GM21717 (cell line): ENCODE data around the gene ALDH1B1.
"Not testable (repeated sequence)": the region's sequence is repeated elsewhere in the genome, so short reads cannot be mapped to it uniquely, and the experiment has no call there.

Source experiments
- ATAC-seq: cut with Tn5 transposase; IDR thresholded peaks from one replicate; pipeline ENCODE4 v1.9.1; 2021; ENCODE audit warnings: mild to moderate bottlenecking, moderate library complexity; ENCODE audit not compliant: unreplicated experiment

ALDH1B1 gene

GRCh38 chr9:38385896-38386295, 6.6 kb upstream of the ALDH1B1 start:
- ATAC-seq, result no peak

GRCh38 chr9:38386319-38386895, 6.1 kb upstream of the ALDH1B1 start:
- ATAC-seq, result no peak

GRCh38 chr9:38387066-38387465, 5.4 kb upstream of the ALDH1B1 start:
- ATAC-seq, result no peak

GRCh38 chr9:38387751-38388150, 4.8 kb upstream of the ALDH1B1 start:
- no peak for ATAC-seq

- no peak for ATAC-seq
Measured at GRCh38 chr9:38388283-38389223, 3.9 kb upstream of the ALDH1B1 start.

GRCh38 chr9:38389313-38389712, 3.2 kb upstream of the ALDH1B1 start:
- ATAC-seq, result no peak

- ATAC-seq, result no peak
Measured at GRCh38 chr9:38390442-38390841, 2.1 kb upstream of the ALDH1B1 start.

- ATAC-seq, result no peak
Measured at GRCh38 chr9:38390851-38391250, 1.7 kb upstream of the ALDH1B1 start.

- ATAC-seq, result no peak
Measured at GRCh38 chr9:38391278-38392118, 1.0 kb upstream of the ALDH1B1 start.

- ATAC-seq, result peak; percentile 14
Measured at GRCh38 chr9:38393128-38393796, 760 bp downstream of the ALDH1B1 start.

- no peak for ATAC-seq
Measured at GRCh38 chr9:38394416-38394815, 1.9 kb downstream of the ALDH1B1 start.

GRCh38 chr9:38395653-38396370, 3.3 kb downstream of the ALDH1B1 start:
- ATAC-seq, result no peak

- ATAC-seq, result no peak
Measured at GRCh38 chr9:38396371-38396671, 3.8 kb downstream of the ALDH1B1 start.

- not testable (repeated sequence) for ATAC-seq
Measured at GRCh38 chr9:38399191-38399590, 6.7 kb downstream of the ALDH1B1 start.

GRCh38 chr9:38401994-38402393, 9.5 kb downstream of the ALDH1B1 start:
- ATAC-seq, result no peak

GRCh38 chr9:38404314-38404713, 11.8 kb downstream of the ALDH1B1 start:
- ATAC-seq, result no peak

- ATAC-seq, result no peak
Measured at GRCh38 chr9:38405785-38406184, 13.3 kb downstream of the ALDH1B1 start.

- no peak for ATAC-seq
Measured at GRCh38 chr9:38406476-38407186, 14.1 kb downstream of the ALDH1B1 start.

GRCh38 chr9:38408719-38409118, 16.2 kb downstream of the ALDH1B1 start:
- peak; percentile 67 for ATAC-seq

- ATAC-seq, result no peak
Measured at GRCh38 chr9:38412751-38413150, 20.2 kb downstream of the ALDH1B1 start.
